Fibroblast of lung (primary cell): Measurements from ENCODE around the gene KIRREL3. TPM values are rescaled to one million over a fixed set of nuclear protein-coding genes. Genes with fewer than 3 reads are reported as not detected.

ENCODE experiments used
- DNase-seq, 2 donors: peaks; one replicate each; pipeline versions ENCODE4 v3.0.0 to v3.0.0-alpha.2; 2010; ENCODE audit warnings: low read depth in 2 of 2
- H2AFZ ChIP-seq: 2 replicates; pipeline ENCODE4 v1.5.1; 2012; ENCODE audit warnings: low read length, control low read depth, inconsistent platforms
- H3K27ac ChIP-seq: 2 replicates; pipeline ENCODE4 v1.5.1; 2011; ENCODE audit warnings: low read length, control low read depth; ENCODE audit not compliant: insufficient read depth
- H3K27me3 ChIP-seq: 2 replicates; pipeline ENCODE4 v1.5.1; 2011; ENCODE audit warnings: mild to moderate bottlenecking, low read length; ENCODE audit not compliant: control insufficient read depth, insufficient read depth
- H3K36me3 ChIP-seq: 2 replicates; pipeline ENCODE4 v1.5.1; 2011; ENCODE audit warnings: low read length; ENCODE audit not compliant: control insufficient read depth, insufficient read depth
- H3K4me1 ChIP-seq: 2 replicates; pipeline ENCODE4 v1.5.1; 2011; ENCODE audit warnings: low read length; ENCODE audit not compliant: control insufficient read depth, insufficient read depth; ENCODE audit errors: extremely low read depth
- H3K4me2 ChIP-seq: 2 replicates; pipeline ENCODE4 v1.5.1; 2011; ENCODE audit warnings: low read length, control low read depth; ENCODE audit not compliant: insufficient read depth; ENCODE audit errors: extremely low read depth
- H3K4me3 ChIP-seq, 4 experiments: fragments of 200-600 bp in 1 of 4; sonication (generic) in 1 of 4; replicated peaks in 1 of 4; 2 replicates each; pipeline ENCODE4 v1.5.1; 2011 to 2016; ENCODE audit warnings: low read length in 4 of 4, low read depth in 3 of 4, mild to moderate bottlenecking in 3 of 4, control low read depth in 2 of 4, inconsistent platforms in 1 of 4, mixed read lengths in 1 of 4; ENCODE audit not compliant: insufficient read depth in 1 of 4; ENCODE audit errors: control extremely low read depth in 1 of 4
- H3K79me2 ChIP-seq: 2 replicates; pipeline ENCODE4 v1.5.1; 2012; ENCODE audit warnings: mild to moderate bottlenecking, low read length, inconsistent platforms; ENCODE audit not compliant: control insufficient read depth, insufficient read depth
- H3K9ac ChIP-seq: 2 replicates; pipeline ENCODE4 v1.5.1; 2011; ENCODE audit warnings: mild to moderate bottlenecking, low read length, control low read depth; ENCODE audit not compliant: insufficient read depth
- H3K9me3 ChIP-seq: 2 replicates; pipeline ENCODE4 v1.5.1; 2012; ENCODE audit warnings: low read depth, low read length; ENCODE audit not compliant: control insufficient read depth, insufficient read depth
- H4K20me1 ChIP-seq: 2 replicates; pipeline ENCODE4 v1.5.1; 2011; ENCODE audit warnings: low read length; ENCODE audit not compliant: control insufficient read depth, insufficient read depth; ENCODE audit errors: extremely low read depth
- CTCF ChIP-seq, 2 donors: IDR thresholded peaks in 1 of 2; conservative IDR thresholded peaks in 1 of 2; 1 replicate in 1 of 2; 2 replicates in 1 of 2; pipeline ENCODE4 v1.5.1; 2011 to 2012; ENCODE audit warnings: low read length in 2 of 2, control low read depth in 1 of 2, inconsistent platforms in 1 of 2, low read depth in 1 of 2, mild to moderate bottlenecking in 1 of 2
- EZH2 ChIP-seq: IDR thresholded peaks from 2 replicates; pipeline ENCODE4 v1.5.1; 2012; ENCODE audit warnings: low read length, control low read depth, mild to moderate bottlenecking; ENCODE audit errors: missing control alignments
- polyA minus RNA-seq: library from RNA; depleted of rRNA, polyadenylated mRNA; stranded (reverse); fragments of >200 nt; gene quantifications from 2 replicates; pipeline ENCODE4 v1.2.3, GENCODE V29; 2011; ENCODE audit warnings: low replicate concordance
- polyA plus RNA-seq, 2 donors: library from polyadenylated mRNA; depleted of rRNA in 1 of 2; stranded (reverse) in 1 of 2; unstranded in 1 of 2; fragments of >200 nt; gene quantifications; 2 replicates each; pipeline ENCODE4 v1.2.1, GENCODE V29; 2011 to 2012; ENCODE audit warnings: missing spikeins in 1 of 2
- total RNA-seq: library from RNA; depleted of rRNA; stranded (reverse); fragments of >200 nt; gene quantifications from 2 replicates; pipeline ENCODE4 v1.2.1, GENCODE V29; 2014

Gene KIRREL3
- total RNA-seq, result 0.26 and 2.8 TPM in 2 replicates
- 1.8 and 6.1 TPM in 2 replicates for polyA plus RNA-seq
- 5.2 and 11.3 TPM in 2 replicates for polyA plus RNA-seq (2012)
- polyA minus RNA-seq, result 8.4 and 14.2 TPM in 2 replicates

- Histone ChIP-seq H3K4me2 (peak within 1 kb of the TSS; percentile 92), H3K9me3 (no peaks in the 10 kb centered on the region), H3K79me2 (peaks cover 34% of the 10 kb centered on the region), H3K9ac (peak within 1 kb of the TSS; percentile 84), H2AFZ (peak within 1 kb of the TSS; percentile 80), H4K20me1 (no peaks in the 10 kb centered on the region), H3K4me1 (peaks cover 15% of the 10 kb centered on the region), H3K4me3 (peak within 1 kb of the TSS; percentile 46 to 84 (median 78)), H3K36me3 (no peaks in the 10 kb centered on the region), H3K27me3 (no peaks in the 10 kb centered on the region), H3K27ac (peak within 1 kb of the TSS; percentile 86)
- DNase-seq, result peak; percentile 4 to 48
- TF ChIP-seq CTCF (conservative IDR thresholded peaks at IDR 0.05 in 1 of 2, IDR thresholded peaks at IDR 0.05 in 1 of 2; ENCODE audit: low read depth in 1 of 2, low read length in 2 of 2), result no peak
- no peak for TF ChIP-seq EZH2
These were observed at the start of gene KIRREL3 for GRCh38 chr11:127000291-127000968. Gene KIRREL3 (minus strand): TSS chr11:127000770.

GRCh38 chr11:127050186-127050585 lies 49.6 kb upstream of the KIRREL3 start:
- no peak overlapping the region for H3K9ac ChIP-seq
- no peak overlapping the region for H3K4me3 ChIP-seq
- no peaks in the 10 kb centered on the region for H4K20me1 ChIP-seq
- no peaks in the 10 kb centered on the region for H3K79me2 ChIP-seq
- H2AFZ ChIP-seq, result no peak overlapping the region
- H3K4me1 ChIP-seq, result no peaks in the 10 kb centered on the region
- no peaks in the 10 kb centered on the region for H3K9me3 ChIP-seq
- no peak for TF ChIP-seq CTCF (conservative IDR thresholded peaks at IDR 0.05 in 1 of 2, IDR thresholded peaks at IDR 0.05 in 1 of 2; ENCODE audit: low read depth in 1 of 2, low read length in 2 of 2)
- TF ChIP-seq EZH2, result no peak
- peaks cover 7% of the 10 kb centered on the region for H3K27me3 ChIP-seq
- no peak overlapping the region for H3K4me2 ChIP-seq
- no peak overlapping the region for H3K27ac ChIP-seq
- no peak for DNase-seq
- no peaks in the 10 kb centered on the region for H3K36me3 ChIP-seq

GRCh38 chr11:127049486-127049885 lies 48.9 kb upstream of the KIRREL3 start:
- Histone ChIP-seq H3K27ac (no peak overlapping the region), H3K27me3 (peaks cover 7% of the 10 kb centered on the region), H3K9ac (no peak overlapping the region), H4K20me1 (no peaks in the 10 kb centered on the region), H3K9me3 (no peaks in the 10 kb centered on the region), H3K79me2 (no peaks in the 10 kb centered on the region), H3K4me1 (no peaks in the 10 kb centered on the region), H3K36me3 (no peaks in the 10 kb centered on the region), H3K4me2 (no peak overlapping the region), H2AFZ (no peak overlapping the region), H3K4me3 (no peak overlapping the region)
- TF ChIP-seq CTCF (conservative IDR thresholded peaks at IDR 0.05 in 1 of 2, IDR thresholded peaks at IDR 0.05 in 1 of 2; ENCODE audit: low read depth in 1 of 2, low read length in 2 of 2) (no peak), EZH2 (no peak)
- no peak for DNase-seq
